ENCODE measurements around the gene JAKMIP2.

Gene JAKMIP2

DNA sequence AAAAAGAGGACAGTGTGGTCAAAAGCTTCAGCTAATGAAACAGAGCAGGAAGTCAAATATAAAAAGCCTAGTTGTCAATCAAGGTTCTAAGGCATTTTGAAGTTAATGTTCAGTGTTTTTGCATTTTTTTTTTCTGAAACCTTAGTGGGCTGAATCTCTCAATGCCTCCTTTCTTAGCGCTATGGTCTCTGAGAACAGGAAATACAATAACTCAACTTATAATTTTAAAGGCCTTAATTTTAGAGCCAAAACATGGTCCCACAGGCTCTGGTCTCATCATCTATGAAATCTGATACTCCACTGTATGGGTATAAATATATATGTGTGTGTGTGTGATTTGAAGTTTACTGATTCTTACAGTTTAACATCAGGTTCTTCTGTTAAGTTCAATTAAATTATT, 209.3 kb downstream of the JAKMIP2 start:
- Histone ChIP-seq H4K91ac (ENCODE audit: low read depth, low read length) (no peak overlapping the region), H3K4ac (ENCODE audit: low read depth, low read length) (no peak overlapping the region), H3K27me3 (ENCODE audit: insufficient read depth, low read length) (no peaks in the 10 kb centered on the region), H3K9me3 (ENCODE audit: insufficient read depth, low read depth, low read length) (no peaks in the 10 kb centered on the region), H2BK12ac (ENCODE audit: low read length) (no peak overlapping the region), H3K4me3 (ENCODE audit: low read depth, low read length) (no peak overlapping the region), H3K14ac (ENCODE audit: low read length) (no peak overlapping the region), H3K79me1 (ENCODE audit: low read length) (peaks cover 9% of the 10 kb centered on the region), H3K9ac (ENCODE audit: low read length) (no peak overlapping the region), H3K4me2 (ENCODE audit: low read length) (no peak overlapping the region), H3K79me2 (ENCODE audit: control insufficient read depth, insufficient read depth, low read length, poor library complexity) (no peaks in the 10 kb centered on the region), H4K8ac (ENCODE audit: low read depth, low read length) (no peak overlapping the region), H2AK5ac (ENCODE audit: low read length) (no peak overlapping the region), H3K23ac (ENCODE audit: low read length) (no peak overlapping the region), H2BK120ac (ENCODE audit: insufficient read depth, low read length, poor library complexity) (no peak overlapping the region), H2AFZ (ENCODE audit: insufficient read depth, low read length, poor library complexity) (no peak overlapping the region), H3K36me3 (ENCODE audit: control insufficient read depth in 1 of 2, insufficient read depth in 2 of 2, low read length in 2 of 2) (no peaks in the 10 kb centered on the region), H3K18ac (ENCODE audit: low read length) (no peak overlapping the region), H4K12ac (ENCODE audit: low read depth, low read length) (no peak overlapping the region), H2BK5ac (ENCODE audit: low read depth, low read length, poor library complexity) (no peak overlapping the region), H3K4me1 (ENCODE audit: control insufficient read depth in 1 of 2, insufficient read depth in 2 of 2, low read length in 2 of 2) (peaks cover 3% of the 10 kb centered on the region in 2 experiments), H3K27ac (ENCODE audit: low read depth, low read length) (no peak overlapping the region)
- DNase-seq, result no peak
- WGBS (ENCODE audit: extremely low coverage, insufficient coverage, insufficient read length), result no CpG with 5 or more reads among the region's 1 CpG

DNA sequence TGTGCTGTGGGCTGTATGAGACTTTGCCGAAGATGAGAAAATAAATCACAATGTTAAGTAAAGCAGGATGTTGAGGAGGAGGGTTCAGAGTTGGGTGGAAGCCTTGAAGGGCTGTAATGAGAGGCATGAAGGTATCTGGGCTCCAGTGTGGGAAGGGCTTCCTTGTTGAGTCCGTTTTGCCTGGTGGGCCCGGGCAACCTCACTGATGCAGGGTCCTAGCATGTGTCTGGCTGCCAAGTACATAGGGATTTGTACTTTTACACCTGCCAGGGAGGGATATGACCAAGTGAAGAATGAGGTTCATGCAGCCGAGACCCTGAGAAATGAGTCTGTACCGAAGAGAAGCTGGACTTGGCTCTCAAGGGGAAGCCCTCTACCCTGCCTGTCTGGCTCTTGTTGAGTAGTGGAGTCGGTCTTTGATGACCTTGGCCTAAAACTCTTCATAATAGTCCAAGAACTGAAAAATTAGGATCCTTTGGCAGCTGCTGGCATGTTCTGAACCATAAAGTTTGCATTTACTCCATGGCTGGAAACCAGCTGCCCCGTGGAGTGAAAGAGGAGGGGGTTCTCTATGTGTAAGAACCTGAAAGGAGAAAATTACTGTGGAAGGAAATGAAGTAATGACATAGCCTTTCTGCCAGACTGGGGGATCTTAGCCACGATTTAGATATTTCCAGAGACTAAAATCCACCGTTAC, 213.7 kb downstream of the JAKMIP2 start:
- Histone ChIP-seq H3K36me3 (ENCODE audit: control insufficient read depth in 1 of 2, insufficient read depth in 2 of 2, low read length in 2 of 2) (no peaks in the 10 kb centered on the region), H4K91ac (ENCODE audit: low read depth, low read length) (peak overlapping the region; percentile 41), H3K23ac (ENCODE audit: low read length) (no peak overlapping the region)

DNA sequence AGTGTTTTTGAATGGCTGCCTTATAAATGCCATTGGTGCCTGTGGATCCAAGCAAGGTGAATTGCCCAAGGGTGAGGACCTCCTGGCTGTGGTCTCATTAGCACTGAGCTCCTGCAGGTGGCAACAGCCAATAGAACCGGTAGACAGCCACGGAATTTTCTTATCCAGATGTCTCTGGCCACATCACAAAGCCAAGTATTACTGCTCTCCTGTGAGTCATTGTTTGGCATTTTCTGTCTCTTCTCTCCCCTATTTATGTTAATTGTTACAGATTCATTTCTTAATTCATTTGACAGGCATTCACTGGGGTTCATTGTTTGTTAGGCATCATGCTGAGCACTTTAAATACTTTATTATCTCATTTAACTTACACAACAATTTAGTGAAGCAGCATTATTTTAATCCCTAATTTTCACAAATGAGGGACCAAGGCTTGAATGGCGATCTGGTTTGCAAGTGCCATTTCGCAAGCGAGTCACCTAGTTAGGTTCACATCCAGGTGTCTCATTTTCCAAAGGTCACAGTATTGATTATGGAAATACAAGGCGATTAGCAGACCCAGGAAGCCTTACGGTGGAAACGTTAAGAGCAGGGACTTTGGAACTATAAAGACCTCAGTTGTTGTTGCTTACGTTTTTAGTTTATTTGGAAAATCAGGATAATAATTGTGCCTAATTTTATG, 214.5 kb downstream of the JAKMIP2 start:
- Histone ChIP-seq H2BK5ac (ENCODE audit: low read depth, low read length, poor library complexity) (no peak overlapping the region), H3K9ac (ENCODE audit: low read length) (no peak overlapping the region)

More for the DNA sequence above, 213.7 kb downstream of the JAKMIP2 start:
- no peaks in the 10 kb centered on the region for H3K27me3 ChIP-seq (ENCODE audit: insufficient read depth, low read length)
- H3K79me1 ChIP-seq (ENCODE audit: low read length), result peaks cover 6% of the 10 kb centered on the region
- no peak overlapping the region for H3K4me3 ChIP-seq (ENCODE audit: low read depth, low read length)
- no CpG with 5 or more reads among the region's 9 CpGs for WGBS (ENCODE audit: extremely low coverage, insufficient coverage, insufficient read length)
- H3K9me3 ChIP-seq (ENCODE audit: insufficient read depth, low read depth, low read length), result no peaks in the 10 kb centered on the region
- H4K12ac ChIP-seq (ENCODE audit: low read depth, low read length), result no peak overlapping the region
- no peak overlapping the region for H3K27ac ChIP-seq (ENCODE audit: low read depth, low read length)
- H2BK5ac ChIP-seq (ENCODE audit: low read depth, low read length, poor library complexity), result peak overlapping the region; percentile 46
- peak overlapping the region; percentile 3 for H4K8ac ChIP-seq (ENCODE audit: low read depth, low read length)
- H2BK120ac ChIP-seq (ENCODE audit: insufficient read depth, low read length, poor library complexity), result peak overlapping the region; percentile 3
- no peak for DNase-seq
- no peak overlapping the region for H3K18ac ChIP-seq (ENCODE audit: low read length)
- peak overlapping the region; percentile 23 for H2BK12ac ChIP-seq (ENCODE audit: low read length)
- peak overlapping the region; percentile 6 for H3K14ac ChIP-seq (ENCODE audit: low read length)
- H2AFZ ChIP-seq (ENCODE audit: insufficient read depth, low read length, poor library complexity), result no peak overlapping the region
- peaks cover 3 to 17% of the 10 kb centered on the region in 2 experiments for H3K4me1 ChIP-seq (ENCODE audit: control insufficient read depth in 1 of 2, insufficient read depth in 2 of 2, low read length in 2 of 2)
- no peak overlapping the region for H2AK5ac ChIP-seq (ENCODE audit: low read length)
- no peak overlapping the region for H3K9ac ChIP-seq (ENCODE audit: low read length)
- H3K79me2 ChIP-seq (ENCODE audit: control insufficient read depth, insufficient read depth, low read length, poor library complexity), result no peaks in the 10 kb centered on the region
- H3K4ac ChIP-seq (ENCODE audit: low read depth, low read length), result no peak overlapping the region
- H3K4me2 ChIP-seq (ENCODE audit: low read length), result no peak overlapping the region

DNA sequence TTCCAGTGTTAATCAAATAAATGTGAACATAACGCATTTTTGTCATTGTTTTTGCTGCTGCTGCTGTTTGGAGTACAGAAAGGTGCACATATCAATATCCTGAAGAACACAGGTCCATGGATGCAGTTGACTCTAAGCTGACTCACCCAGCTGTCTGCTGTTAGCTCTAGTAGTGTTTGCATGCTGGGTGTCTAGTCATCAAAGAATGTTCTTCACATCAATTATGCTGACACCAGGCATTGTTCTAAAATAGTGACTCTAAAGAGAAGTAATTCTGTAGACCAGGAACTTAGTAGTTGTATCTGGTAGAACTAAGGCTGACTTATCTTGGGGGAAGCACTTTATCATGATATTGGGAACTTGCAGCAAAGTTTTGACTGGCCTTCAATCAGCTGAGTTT, 217.0 kb downstream of the JAKMIP2 start:
- no peaks in the 10 kb centered on the region for H3K79me2 ChIP-seq (ENCODE audit: control insufficient read depth, insufficient read depth, low read length, poor library complexity)
- peaks cover 3 to 17% of the 10 kb centered on the region in 2 experiments for H3K4me1 ChIP-seq (ENCODE audit: control insufficient read depth in 1 of 2, insufficient read depth in 2 of 2, low read length in 2 of 2)
- H3K4me3 ChIP-seq (ENCODE audit: low read depth, low read length), result no peak overlapping the region
- no peak overlapping the region for H3K4me2 ChIP-seq (ENCODE audit: low read length)
- no peak overlapping the region for H2BK12ac ChIP-seq (ENCODE audit: low read length)
- H3K27me3 ChIP-seq (ENCODE audit: insufficient read depth, low read length), result no peaks in the 10 kb centered on the region
- no peaks in the 10 kb centered on the region for H3K9me3 ChIP-seq (ENCODE audit: insufficient read depth, low read depth, low read length)
- WGBS (ENCODE audit: extremely low coverage, insufficient coverage, insufficient read length), result no CpG with 5 or more reads among the region's 1 CpG
- H3K27ac ChIP-seq (ENCODE audit: low read depth, low read length), result peak overlapping the region; percentile 69
- H3K79me1 ChIP-seq (ENCODE audit: low read length), result peaks cover 6% of the 10 kb centered on the region
- no peak overlapping the region for H4K91ac ChIP-seq (ENCODE audit: low read depth, low read length)
- H2AK5ac ChIP-seq (ENCODE audit: low read length), result no peak overlapping the region
- H3K36me3 ChIP-seq (ENCODE audit: control insufficient read depth in 1 of 2, insufficient read depth in 2 of 2, low read length in 2 of 2), result no peaks in the 10 kb centered on the region
- H3K4ac ChIP-seq (ENCODE audit: low read depth, low read length), result no peak overlapping the region
- no peak overlapping the region for H3K18ac ChIP-seq (ENCODE audit: low read length)
- H4K12ac ChIP-seq (ENCODE audit: low read depth, low read length), result no peak overlapping the region
- H4K8ac ChIP-seq (ENCODE audit: low read depth, low read length), result no peak overlapping the region
- no peak overlapping the region for H3K9ac ChIP-seq (ENCODE audit: low read length)
- no peak overlapping the region for H3K23ac ChIP-seq (ENCODE audit: low read length)
- no peak overlapping the region for H2AFZ ChIP-seq (ENCODE audit: insufficient read depth, low read length, poor library complexity)
- no peak overlapping the region for H2BK5ac ChIP-seq (ENCODE audit: low read depth, low read length, poor library complexity)
- DNase-seq, result peak in 1 of 2 donors; percentile 13
- no peak overlapping the region for H3K14ac ChIP-seq (ENCODE audit: low read length)
- no peak overlapping the region for H2BK120ac ChIP-seq (ENCODE audit: insufficient read depth, low read length, poor library complexity)

More for the DNA sequence above, 214.5 kb downstream of the JAKMIP2 start:
- peak; percentile 85 for DNase-seq
- no peak overlapping the region for H3K18ac ChIP-seq (ENCODE audit: low read length)
- H4K8ac ChIP-seq (ENCODE audit: low read depth, low read length), result no peak overlapping the region
- no peak overlapping the region for H3K23ac ChIP-seq (ENCODE audit: low read length)
- no peak overlapping the region for H2AFZ ChIP-seq (ENCODE audit: insufficient read depth, low read length, poor library complexity)
- H3K4me1 ChIP-seq (ENCODE audit: control insufficient read depth in 1 of 2, insufficient read depth in 2 of 2, low read length in 2 of 2), result peaks cover 3 to 17% of the 10 kb centered on the region in 2 experiments
- peaks cover 6% of the 10 kb centered on the region for H3K79me1 ChIP-seq (ENCODE audit: low read length)
- H3K79me2 ChIP-seq (ENCODE audit: control insufficient read depth, insufficient read depth, low read length, poor library complexity), result no peaks in the 10 kb centered on the region
- H2BK12ac ChIP-seq (ENCODE audit: low read length), result peak overlapping the region; percentile 73
- H2AK5ac ChIP-seq (ENCODE audit: low read length), result no peak overlapping the region
- peak overlapping the region; percentile 60 for H4K91ac ChIP-seq (ENCODE audit: low read depth, low read length)
- no CpG with 5 or more reads among the region's 9 CpGs for WGBS (ENCODE audit: extremely low coverage, insufficient coverage, insufficient read length)
- no peak overlapping the region for H3K4me2 ChIP-seq (ENCODE audit: low read length)
- no peak overlapping the region for H2BK120ac ChIP-seq (ENCODE audit: insufficient read depth, low read length, poor library complexity)
- H3K4me3 ChIP-seq (ENCODE audit: low read depth, low read length), result no peak overlapping the region
- no peak overlapping the region for H3K14ac ChIP-seq (ENCODE audit: low read length)
- no peaks in the 10 kb centered on the region for H3K27me3 ChIP-seq (ENCODE audit: insufficient read depth, low read length)
- no peak overlapping the region for H3K4ac ChIP-seq (ENCODE audit: low read depth, low read length)
- no peak overlapping the region for H4K12ac ChIP-seq (ENCODE audit: low read depth, low read length)
- H3K27ac ChIP-seq (ENCODE audit: low read depth, low read length), result peak overlapping the region; percentile 38
- H3K9me3 ChIP-seq (ENCODE audit: insufficient read depth, low read depth, low read length), result no peaks in the 10 kb centered on the region
- H3K36me3 ChIP-seq (ENCODE audit: control insufficient read depth in 1 of 2, insufficient read depth in 2 of 2, low read length in 2 of 2), result no peaks in the 10 kb centered on the region
